Measurements from ENCODE around the gene TMEM109.

DNA sequence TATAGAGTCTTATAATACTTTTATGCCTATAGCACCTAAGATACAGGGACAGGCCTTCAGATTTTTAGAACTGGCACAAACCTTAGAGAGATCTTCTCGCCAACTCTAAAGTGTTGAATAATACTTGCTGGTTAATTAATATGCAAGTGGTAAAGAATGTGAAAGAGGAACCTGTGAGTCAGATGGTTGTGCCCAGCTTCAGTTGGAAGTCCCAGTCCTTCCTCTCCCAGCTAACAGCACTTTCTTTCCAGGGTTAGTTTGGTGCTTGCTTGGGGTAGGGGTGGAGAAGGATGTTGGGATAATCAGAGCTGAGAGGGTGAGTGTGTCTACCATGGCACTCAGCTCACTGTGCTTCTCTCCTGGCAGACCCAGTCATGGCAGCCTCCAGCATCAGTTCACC, 5.4 kb downstream of the TMEM109 start:
- TF ChIP-seq, protein P1, sequence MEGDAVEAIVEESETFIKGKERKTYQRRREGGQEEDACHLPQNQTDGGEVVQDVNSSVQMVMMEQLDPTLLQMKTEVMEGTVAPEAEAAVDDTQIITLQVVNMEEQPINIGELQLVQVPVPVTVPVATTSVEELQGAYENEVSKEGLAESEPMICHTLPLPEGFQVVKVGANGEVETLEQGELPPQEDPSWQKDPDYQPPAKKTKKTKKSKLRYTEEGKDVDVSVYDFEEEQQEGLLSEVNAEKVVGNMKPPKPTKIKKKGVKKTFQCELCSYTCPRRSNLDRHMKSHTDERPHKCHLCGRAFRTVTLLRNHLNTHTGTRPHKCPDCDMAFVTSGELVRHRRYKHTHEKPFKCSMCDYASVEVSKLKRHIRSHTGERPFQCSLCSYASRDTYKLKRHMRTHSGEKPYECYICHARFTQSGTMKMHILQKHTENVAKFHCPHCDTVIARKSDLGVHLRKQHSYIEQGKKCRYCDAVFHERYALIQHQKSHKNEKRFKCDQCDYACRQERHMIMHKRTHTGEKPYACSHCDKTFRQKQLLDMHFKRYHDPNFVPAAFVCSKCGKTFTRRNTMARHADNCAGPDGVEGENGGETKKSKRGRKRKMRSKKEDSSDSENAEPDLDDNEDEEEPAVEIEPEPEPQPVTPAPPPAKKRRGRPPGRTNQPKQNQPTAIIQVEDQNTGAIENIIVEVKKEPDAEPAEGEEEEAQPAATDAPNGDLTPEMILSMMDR (IDR thresholded peaks at IDR 0.05), result no peak
- TF ChIP-seq, protein P2, sequence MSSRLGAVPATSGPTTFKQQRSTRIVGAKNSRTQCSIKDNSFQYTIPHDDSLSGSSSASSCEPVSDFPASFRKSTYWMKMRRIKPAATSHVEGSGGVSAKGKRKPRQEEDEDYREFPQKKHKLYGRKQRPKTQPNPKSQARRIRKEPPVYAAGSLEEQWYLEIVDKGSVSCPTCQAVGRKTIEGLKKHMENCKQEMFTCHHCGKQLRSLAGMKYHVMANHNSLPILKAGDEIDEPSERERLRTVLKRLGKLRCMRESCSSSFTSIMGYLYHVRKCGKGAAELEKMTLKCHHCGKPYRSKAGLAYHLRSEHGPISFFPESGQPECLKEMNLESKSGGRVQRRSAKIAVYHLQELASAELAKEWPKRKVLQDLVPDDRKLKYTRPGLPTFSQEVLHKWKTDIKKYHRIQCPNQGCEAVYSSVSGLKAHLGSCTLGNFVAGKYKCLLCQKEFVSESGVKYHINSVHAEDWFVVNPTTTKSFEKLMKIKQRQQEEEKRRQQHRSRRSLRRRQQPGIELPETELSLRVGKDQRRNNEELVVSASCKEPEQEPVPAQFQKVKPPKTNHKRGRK (CRISPR knock-in tag; IDR thresholded peaks at IDR 0.05; ENCODE audit: borderline replicate concordance), result no peak
- no peak for TF ChIP-seq MYBL2 (CRISPR knock-in tag; IDR thresholded peaks at IDR 0.05)
- TF ChIP-seq JAZF1 (CRISPR knock-in tag; IDR thresholded peaks at IDR 0.05), result no peak
